A549 treated with AZD2906 at 1 μM for 4 hours (cell line): ENCODE results near the gene NFYC. TPM values are rescaled to one million over a fixed set of nuclear protein-coding genes. Genes with fewer than 3 reads are reported as not detected.

Experiments used
- total RNA-seq: library from RNA; stranded (reverse); fragments of 200-300 nt; extraction: Qiagen RNA extraction; gene quantifications from 5 replicates; pipeline ENCODE4 v1.2.3, GENCODE V29; 2022

NFYC gene
- 35.8 to 37.7 TPM (median 36.6 TPM) in 5 replicates for total RNA-seq

DNA sequence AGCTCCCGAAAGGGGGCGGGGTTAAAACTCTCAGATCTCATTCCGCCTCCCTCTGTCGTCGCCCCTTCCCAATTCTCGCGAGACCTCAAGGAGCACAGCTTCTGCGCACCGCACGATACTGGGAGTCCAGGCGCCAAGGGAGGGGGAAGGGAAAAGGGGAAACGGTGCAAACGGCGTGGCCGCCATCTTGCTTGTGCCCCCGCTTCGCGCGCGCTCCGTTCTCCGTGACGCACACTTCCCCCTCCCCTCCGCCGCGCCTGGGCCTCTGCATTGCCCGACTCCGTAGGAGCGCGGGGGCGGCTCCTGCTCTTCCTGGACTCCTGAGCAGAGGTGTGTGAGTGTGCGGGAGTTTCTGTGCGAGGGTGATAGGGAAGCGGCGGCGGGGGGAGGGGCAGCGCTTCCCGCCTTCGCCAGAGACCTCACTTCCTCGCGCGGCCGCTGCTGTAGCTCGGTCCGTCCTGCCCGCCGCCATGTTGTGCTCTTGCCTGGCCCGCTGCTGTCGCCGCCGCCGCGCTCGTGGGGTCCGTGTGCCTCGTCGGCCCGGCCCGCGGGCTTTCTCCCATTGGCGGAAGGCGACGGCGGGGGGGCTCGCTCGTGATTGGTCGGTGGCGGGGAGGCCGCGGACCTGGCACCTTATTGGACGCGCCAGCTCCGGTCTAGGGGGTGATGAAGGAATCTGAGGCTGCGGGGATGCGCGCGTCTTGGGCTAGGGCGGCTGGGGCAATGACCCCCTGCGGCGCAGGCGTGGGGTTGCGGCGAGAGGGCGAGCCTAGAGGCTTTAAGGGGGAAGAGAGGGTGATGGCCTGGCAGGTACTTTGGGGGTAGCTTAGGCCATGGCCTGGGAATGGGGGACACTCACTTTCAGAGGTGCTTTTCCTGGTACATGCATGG, at the start of gene NFYC:
NFYC (plus strand) TSS at position 167 of the 891 bp plus-strand sequence. CDS start 47,140 bp downstream, outside the sequence.

DNA sequence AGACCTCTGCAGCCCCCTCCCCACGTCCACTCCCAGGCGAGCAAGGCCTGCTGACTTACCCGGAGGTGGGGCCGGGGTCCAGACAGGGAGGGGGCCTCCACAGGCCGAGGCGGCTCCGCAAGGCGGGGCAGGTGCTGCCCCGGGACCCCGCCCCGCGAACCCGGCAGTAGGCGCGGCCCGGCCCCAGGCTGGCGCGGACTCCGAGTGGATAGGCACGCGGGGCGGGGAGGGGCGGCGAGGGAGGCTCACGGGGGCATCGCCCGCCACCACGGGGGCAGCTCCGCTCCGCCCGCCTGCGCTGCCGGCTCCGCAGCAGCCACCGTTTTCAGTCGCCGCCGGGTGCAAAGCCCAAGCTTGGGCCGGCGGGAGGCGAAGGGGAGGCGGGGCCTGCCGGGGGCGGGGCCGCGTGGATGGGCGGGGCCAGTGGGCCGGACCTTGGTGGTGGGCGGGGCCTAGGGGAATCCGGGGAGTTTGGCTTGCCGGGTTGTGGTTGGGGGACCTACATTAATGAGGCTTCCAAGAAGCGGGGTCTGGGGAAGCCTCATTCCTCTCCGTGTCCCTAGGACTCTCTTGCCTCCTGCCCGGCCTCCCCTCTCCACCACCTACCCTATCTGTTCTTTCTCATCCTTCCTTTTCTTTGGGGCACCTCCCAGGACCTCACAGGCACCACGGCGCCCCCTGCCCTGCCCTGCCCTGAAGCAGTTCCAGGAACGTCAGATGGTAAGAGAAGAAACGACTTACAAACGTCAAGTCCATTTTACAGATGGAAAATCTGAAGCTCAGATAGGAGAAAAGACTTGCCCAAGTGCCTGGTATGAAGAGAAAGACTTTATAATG, 26.0 kb upstream of the NFYC start, which contains the start of gene RIMS3:
RIMS3 (minus strand) TSS at position 348 of the 837 bp plus-strand sequence. CDS start 23,757 bp downstream, outside the sequence.

GRCh38 chr1:40783001-40783905, 91.7 kb downstream of the NFYC start, which contains the start of gene KCNQ4:
TSS of gene KCNQ4 (plus strand) at chr1:40783787. CDS start at chr1:40784094, 307 bp downstream.

Other genes starting within 250 kb of the NFYC start
- 1.1 to 2.0 TPM (median 1.7 TPM) in 5 replicates for gene ZFP69B, start 241.2 kb upstream of the NFYC start, total RNA-seq
- not detected in 5 replicates for gene ZFP69, start 214.4 kb upstream of the NFYC start, total RNA-seq
- 3.7 to 4.8 TPM (median 4.2 TPM) in 5 replicates for gene EXO5, start 182.9 kb upstream of the NFYC start, total RNA-seq
- 1.7 to 2.2 TPM (median 1.9 TPM) in 5 replicates for gene ZNF684, start 160.1 kb upstream of the NFYC start, total RNA-seq
- 0.84 to 1.3 TPM (median 1.2 TPM) in 5 replicates for gene RIMS3, start 26.0 kb upstream of the NFYC start, total RNA-seq
- 0.18 to 0.38 TPM (median 0.32 TPM) in 5 replicates for gene KCNQ4, start 92.1 kb downstream of the NFYC start, total RNA-seq
- gene CITED4, start 170.7 kb downstream of the NFYC start, total RNA-seq = 46.7 to 127 TPM (median 108 TPM) in 5 replicates